HUES6 (cell line): ENCODE measurements around the gene UBL4A.

Experiments used
- H3K27ac ChIP-seq: 2 replicates; pipeline ENCODE4 v1.7.0; 2013; ENCODE audit warnings: low read depth, mild to moderate bottlenecking, low read length, inconsistent platforms
- H3K27me3 ChIP-seq: 2 replicates; pipeline ENCODE4 v1.6.1; 2013; ENCODE audit warnings: low read length; ENCODE audit not compliant: control insufficient read depth, insufficient read depth
- H3K36me3 ChIP-seq: 2 replicates; pipeline ENCODE4 v1.6.1; 2013; ENCODE audit warnings: low read length; ENCODE audit not compliant: control insufficient read depth, insufficient read depth
- H3K4me1 ChIP-seq: 2 replicates; pipeline ENCODE4 v1.6.1; 2013; ENCODE audit warnings: low read length; ENCODE audit not compliant: control insufficient read depth, insufficient read depth
- H3K4me3 ChIP-seq: 2 replicates; pipeline ENCODE4 v1.5.1; 2013; ENCODE audit warnings: low read depth, low read length
- H3K9ac ChIP-seq: one replicate; pipeline ENCODE4 v1.6.1; 2013; ENCODE audit warnings: mild to moderate bottlenecking, low read length
- H3K9me3 ChIP-seq: 2 replicates; pipeline ENCODE4 v1.6.1; 2013; ENCODE audit warnings: low read depth, low read length; ENCODE audit not compliant: control insufficient read depth, insufficient read depth

The UBL4A gene

DNA sequence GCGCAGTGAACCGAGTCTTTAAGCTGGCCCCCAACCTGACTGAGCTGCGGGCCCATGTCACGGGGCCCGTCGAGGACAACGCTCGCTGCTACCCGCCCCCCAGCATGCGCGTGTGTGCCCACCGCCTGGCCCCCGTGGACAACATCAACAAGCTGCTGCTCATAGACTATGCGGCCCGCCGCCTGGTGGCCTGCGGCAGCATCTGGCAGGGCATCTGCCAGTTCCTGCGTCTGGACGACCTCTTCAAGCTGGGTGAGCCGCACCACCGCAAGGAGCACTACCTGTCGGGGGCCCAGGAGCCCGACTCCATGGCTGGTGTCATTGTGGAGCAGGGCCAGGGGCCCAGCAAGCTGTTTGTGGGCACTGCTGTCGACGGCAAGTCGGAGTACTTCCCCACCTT lies 26.1 kb downstream of the UBL4A start:
- Histone ChIP-seq H3K27ac (no peak overlapping the region), H3K36me3 (peaks cover 38% of the 10 kb centered on the region), H3K27me3 (no peaks in the 10 kb centered on the region), H3K4me1 (peaks cover 3% of the 10 kb centered on the region; the same call in 1 of the 2 replicates), H3K9me3 (peaks cover 25% of the 10 kb centered on the region; the same call in 1 of the 2 replicates), H3K4me3 (no peak overlapping the region), H3K9ac (peak overlapping the region; percentile 33)

DNA sequence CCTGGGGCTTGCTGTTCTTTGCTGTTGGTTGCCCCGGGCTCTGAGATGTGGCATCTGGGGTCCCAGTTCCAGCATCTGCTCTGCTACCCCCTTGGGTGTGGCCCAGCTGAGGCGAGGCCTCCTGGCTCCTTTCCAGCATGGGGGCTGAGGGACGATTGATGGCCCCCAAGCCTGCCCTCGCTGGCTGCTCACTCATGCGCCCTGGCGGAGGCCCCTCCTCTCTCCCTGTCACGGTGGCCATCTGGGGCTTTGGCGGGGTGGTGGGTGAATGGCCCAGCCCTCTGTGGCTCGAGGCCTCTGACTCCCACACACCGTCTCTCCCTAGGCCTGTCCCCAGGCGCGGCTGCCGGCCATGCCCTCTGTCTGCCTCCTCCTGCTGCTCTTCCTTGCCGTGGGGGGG lies 26.6 kb downstream of the UBL4A start:
- H3K27me3 ChIP-seq: no peaks in the 10 kb centered on the region
- H3K4me3 ChIP-seq: no peak overlapping the region; the same call in 1 of the 2 replicates
- H3K9ac ChIP-seq: peak overlapping the region; percentile 33
- H3K9me3 ChIP-seq: peaks cover 25% of the 10 kb centered on the region; the same call in 1 of the 2 replicates
- H3K4me1 ChIP-seq: peaks cover 3% of the 10 kb centered on the region; the same call in 1 of the 2 replicates
- H3K36me3 ChIP-seq: peaks cover 33% of the 10 kb centered on the region
- H3K27ac ChIP-seq: no peak overlapping the region

DNA sequence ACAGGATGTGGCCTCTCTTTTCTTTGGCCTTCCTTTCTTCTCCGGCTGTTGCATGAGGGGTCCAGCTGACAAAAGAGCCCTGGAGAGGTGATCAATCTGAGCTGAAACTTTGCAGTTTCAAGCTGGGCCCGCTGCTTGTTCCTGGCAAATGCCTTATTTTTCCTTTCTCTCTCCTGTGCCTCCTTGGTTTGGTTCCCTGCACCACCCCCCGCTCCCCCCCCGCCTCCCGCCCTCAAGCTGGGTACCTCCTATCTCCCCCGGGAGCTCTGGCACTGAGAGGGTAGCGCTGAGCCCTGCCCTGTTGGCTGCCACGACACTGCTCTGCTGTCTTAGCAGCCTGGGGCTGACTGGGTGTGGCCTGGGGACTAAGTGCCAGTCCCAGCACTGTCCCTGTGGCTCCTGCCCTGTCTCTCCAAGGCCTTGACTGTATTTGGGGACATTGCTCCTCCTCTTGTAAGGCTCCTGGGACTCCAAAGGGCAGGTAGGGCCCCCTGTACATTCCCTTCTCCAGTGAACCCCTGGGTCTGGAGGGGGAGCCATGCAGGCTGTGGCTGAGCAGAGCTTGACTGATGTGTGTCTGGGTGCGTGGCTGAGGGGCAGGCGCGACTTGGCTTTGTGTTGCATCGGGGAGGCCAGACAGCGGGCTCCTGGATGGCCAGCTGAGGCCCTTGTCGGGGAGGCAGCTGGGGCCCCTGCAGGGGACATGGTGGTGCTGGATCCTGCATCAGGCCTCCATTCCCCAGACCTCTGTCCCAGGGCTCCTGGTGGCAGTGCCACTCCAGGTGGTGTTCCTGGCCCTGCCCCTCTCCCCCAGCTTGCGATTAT lies 27.2 kb downstream of the UBL4A start:
- Histone ChIP-seq H3K27ac (no peak overlapping the region), H3K9ac (peak overlapping the region; percentile 63), H3K4me3 (peak overlapping the region; percentile 75), H3K27me3 (no peaks in the 10 kb centered on the region), H3K9me3 (peaks cover 24% of the 10 kb centered on the region; the same call in 1 of the 2 replicates), H3K36me3 (peaks cover 28% of the 10 kb centered on the region), H3K4me1 (peaks cover 3% of the 10 kb centered on the region; the same call in 1 of the 2 replicates)

DNA sequence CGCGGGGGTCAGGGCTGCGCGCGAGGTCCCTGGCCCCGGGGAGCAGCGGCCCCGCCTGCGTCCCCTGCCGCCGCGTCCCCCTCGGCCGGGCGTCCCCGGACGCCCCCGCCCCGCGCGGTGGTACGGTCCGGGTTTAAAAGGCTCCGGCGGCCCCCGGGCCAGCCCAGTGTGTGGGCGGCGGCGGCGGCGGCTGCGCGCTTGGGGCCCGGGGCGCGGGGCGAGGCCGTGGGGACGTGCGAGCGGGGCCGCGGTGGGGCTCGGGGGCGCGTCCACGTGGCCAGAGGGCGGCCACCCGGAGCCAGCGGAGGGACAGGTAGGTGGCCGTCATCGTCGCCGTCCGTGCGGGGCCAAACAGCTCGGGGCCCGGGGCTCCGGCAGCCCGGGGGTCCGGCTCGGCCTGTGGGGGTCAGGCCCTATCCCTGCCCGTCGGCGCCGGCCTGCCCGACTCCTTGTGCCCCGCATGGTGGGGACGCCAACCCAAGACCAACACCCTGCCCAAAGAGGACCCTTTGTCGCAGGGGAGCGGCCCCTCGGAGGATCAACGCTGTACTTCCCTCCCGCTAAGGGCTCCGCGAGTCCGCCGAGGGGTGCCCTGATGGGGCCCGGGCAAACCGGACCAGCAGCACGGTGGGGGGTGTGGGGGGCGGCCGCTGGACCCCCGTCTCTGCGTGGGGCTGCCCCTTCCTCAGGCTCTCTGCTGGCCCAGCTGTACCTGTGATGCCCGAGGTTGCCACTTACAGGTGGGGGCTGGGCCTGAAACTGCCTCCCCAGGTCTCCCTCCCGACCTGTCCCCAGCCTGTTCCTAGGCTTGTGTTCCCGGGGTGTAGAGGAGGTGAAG lies 28.1 kb downstream of the UBL4A start, which contains the start of gene PLXNA3:
TSS of gene PLXNA3 (plus strand) at position 166 of the 838 bp plus-strand sequence. CDS start 1,903 bp downstream, outside the sequence.
- peaks cover 24% of the 10 kb centered on the region; the same call in 1 of the 2 replicates for H3K9me3 ChIP-seq
- peak within 1 kb of the TSS; percentile 75 for H3K4me3 ChIP-seq
- H3K9ac ChIP-seq: peak within 1 kb of the TSS; percentile 75
- no peak within 1 kb of the TSS for H3K27ac ChIP-seq
- no peaks in the 10 kb centered on the region for H3K27me3 ChIP-seq
- peaks cover 23% of the 10 kb centered on the region for H3K36me3 ChIP-seq
- H3K4me1 ChIP-seq: peaks cover 3% of the 10 kb centered on the region; the same call in 1 of the 2 replicates

GRCh38 chrX:154457491-154458115 lies 28.8 kb downstream of the UBL4A start:
- Histone ChIP-seq H3K4me1 (peaks cover 3% of the 10 kb centered on the region; the same call in 1 of the 2 replicates), H3K27me3 (no peaks in the 10 kb centered on the region), H3K9me3 (peaks cover 24% of the 10 kb centered on the region; the same call in 1 of the 2 replicates), H3K27ac (no peak overlapping the region), H3K9ac (peak overlapping the region; percentile 75), H3K36me3 (peaks cover 18% of the 10 kb centered on the region), H3K4me3 (peak overlapping the region; percentile 51)

DNA sequence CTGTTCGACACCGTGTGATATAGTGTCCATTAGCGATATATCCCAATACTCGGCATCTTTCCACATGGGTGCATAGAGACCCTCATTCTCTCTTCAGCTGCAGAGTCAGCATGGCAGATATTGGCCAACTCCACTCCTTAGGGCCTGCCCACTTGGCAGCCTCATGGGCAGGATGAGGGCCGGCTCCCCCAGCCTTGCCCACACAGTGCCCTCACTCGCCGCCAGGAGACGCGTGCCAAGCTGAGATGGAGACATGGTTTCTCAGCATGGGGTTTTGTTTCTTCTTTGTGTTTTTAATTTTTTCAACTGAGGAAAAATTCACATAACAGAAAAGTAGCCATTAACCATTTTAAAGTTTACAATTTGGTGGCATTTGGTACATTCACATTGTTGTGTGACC lies 33.6 kb downstream of the UBL4A start:
- Histone ChIP-seq H3K27ac (no peak overlapping the region), H3K36me3 (peaks cover 35% of the 10 kb centered on the region), H3K9me3 (peaks cover 14% of the 10 kb centered on the region; the same call in 1 of the 2 replicates), H3K4me3 (no peak overlapping the region), H3K9ac (no peak overlapping the region), H3K27me3 (no peaks in the 10 kb centered on the region), H3K4me1 (no peaks in the 10 kb centered on the region)

- H3K4me3 ChIP-seq: no peak overlapping the region
- no peaks in the 10 kb centered on the region for H3K4me1 ChIP-seq
- H3K9ac ChIP-seq: no peak overlapping the region
- peaks cover 24% of the 10 kb centered on the region; the same call in 1 of the 2 replicates for H3K9me3 ChIP-seq
- no peaks in the 10 kb centered on the region for H3K27me3 ChIP-seq
- H3K36me3 ChIP-seq: peaks cover 55% of the 10 kb centered on the region
- no peak overlapping the region for H3K27ac ChIP-seq
These were observed 36.1 kb downstream of the UBL4A start for GRCh38 chrX:154450312-154450711.

DNA sequence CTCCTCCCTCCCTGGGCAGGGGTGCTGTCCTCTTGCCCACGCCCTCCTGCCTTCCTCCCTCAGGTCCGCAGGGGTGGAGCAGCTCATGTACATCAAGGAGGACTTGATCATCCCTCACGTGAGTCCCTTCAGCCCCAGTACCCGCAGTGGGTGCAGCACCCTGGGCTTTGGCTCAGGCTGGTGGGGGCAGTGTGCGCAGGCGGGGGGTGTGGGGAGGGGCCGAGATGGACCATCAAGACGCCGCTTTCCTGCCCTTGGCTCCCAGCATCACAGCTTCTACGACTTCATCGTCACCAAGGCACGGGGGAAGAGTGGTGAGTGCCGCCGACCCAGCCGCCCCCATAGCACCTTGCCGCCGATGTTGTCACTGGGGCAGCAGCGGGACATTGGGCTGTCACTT lies 36.8 kb downstream of the UBL4A start:
- Histone ChIP-seq H3K4me3 (no peak overlapping the region), H3K36me3 (peaks cover 55% of the 10 kb centered on the region), H3K27ac (no peak overlapping the region), H3K4me1 (0 out of 2 replicates have a peak, but pooled peaks cover 2% of the 10 kb centered on the region), H3K9me3 (peaks cover 29% of the 10 kb centered on the region; the same call in 1 of the 2 replicates), H3K27me3 (no peaks in the 10 kb centered on the region), H3K9ac (no peak overlapping the region)

GRCh38 chrX:154448484-154448883 lies 37.9 kb downstream of the UBL4A start:
- Histone ChIP-seq H3K36me3 (peaks cover 55% of the 10 kb centered on the region), H3K4me3 (no peak overlapping the region), H3K4me1 (0 out of 2 replicates have a peak, but pooled peaks cover 4% of the 10 kb centered on the region), H3K9me3 (peaks cover 30% of the 10 kb centered on the region; the same call in 1 of the 2 replicates), H3K27ac (no peak overlapping the region), H3K27me3 (no peaks in the 10 kb centered on the region), H3K9ac (no peak overlapping the region)

- Histone ChIP-seq H3K27ac (no peak overlapping the region), H3K4me3 (no peak overlapping the region), H3K27me3 (no peaks in the 10 kb centered on the region), H3K4me1 (peaks cover 8% of the 10 kb centered on the region; the same call in 1 of the 2 replicates), H3K9me3 (peaks cover 31% of the 10 kb centered on the region; the same call in 1 of the 2 replicates), H3K36me3 (peaks cover 65% of the 10 kb centered on the region), H3K9ac (no peak overlapping the region)
These were observed 40.0 kb downstream of the UBL4A start for GRCh38 chrX:154446430-154446829.
